Measurements from ENCODE around the gene IMMP2L. TPM values are rescaled to one million over a fixed set of nuclear protein-coding genes. Genes with fewer than 3 reads are reported as not detected.

IMMP2L gene
- total RNA-seq, 1 donor from 2014 or later: 11.2 TPM

GRCh38 chr7:111528331-111528730 is 34.0 kb downstream of the IMMP2L start:
- Mint-ChIP-seq H3K36me3 (ENCODE audit: low read depth, unreplicated experiment) (no peaks in the 10 kb centered on the region), H3K27me3 (ENCODE audit: unreplicated experiment) (no peaks in the 10 kb centered on the region), H3K27ac (ENCODE audit: unreplicated experiment) (no peak overlapping the region), H3K4me1 (ENCODE audit: unreplicated experiment) (no peaks in the 10 kb centered on the region), H3K9me3 (ENCODE audit: unreplicated experiment) (no peaks in the 10 kb centered on the region), H3K4me3 (ENCODE audit: unreplicated experiment) (no peak overlapping the region)
- no peak for TF ChIP-seq CTCF (IDR thresholded peaks at IDR 0.05; ENCODE audit: unreplicated experiment)
- DNase-seq (ENCODE audit: low spot score): no peak

- no peak overlapping the region for H3K4me3 Mint-ChIP-seq (ENCODE audit: unreplicated experiment)
- H3K27me3 Mint-ChIP-seq (ENCODE audit: unreplicated experiment): no peaks in the 10 kb centered on the region
- no peak for TF ChIP-seq CTCF (IDR thresholded peaks at IDR 0.05; ENCODE audit: unreplicated experiment)
- no peak for DNase-seq (ENCODE audit: low spot score)
- no peaks in the 10 kb centered on the region for H3K9me3 Mint-ChIP-seq (ENCODE audit: unreplicated experiment)
- no peak overlapping the region for H3K27ac Mint-ChIP-seq (ENCODE audit: unreplicated experiment)
- H3K4me1 Mint-ChIP-seq (ENCODE audit: unreplicated experiment): no peaks in the 10 kb centered on the region
- no peaks in the 10 kb centered on the region for H3K36me3 Mint-ChIP-seq (ENCODE audit: low read depth, unreplicated experiment)
These were observed 34.7 kb downstream of the IMMP2L start for GRCh38 chr7:111527545-111527944.

- H3K36me3 Mint-ChIP-seq (ENCODE audit: low read depth, unreplicated experiment): no peaks in the 10 kb centered on the region
- no peaks in the 10 kb centered on the region for H3K9me3 Mint-ChIP-seq (ENCODE audit: unreplicated experiment)
- no peak overlapping the region for H3K27ac Mint-ChIP-seq (ENCODE audit: unreplicated experiment)
- DNase-seq (ENCODE audit: low spot score): no peak
- H3K27me3 Mint-ChIP-seq (ENCODE audit: unreplicated experiment): no peaks in the 10 kb centered on the region
- no peak overlapping the region for H3K4me3 Mint-ChIP-seq (ENCODE audit: unreplicated experiment)
- no peaks in the 10 kb centered on the region for H3K4me1 Mint-ChIP-seq (ENCODE audit: unreplicated experiment)
- no peak for TF ChIP-seq CTCF (IDR thresholded peaks at IDR 0.05; ENCODE audit: unreplicated experiment)
These were observed 37.2 kb downstream of the IMMP2L start for GRCh38 chr7:111525100-111525499.

- Mint-ChIP-seq H3K27ac (ENCODE audit: unreplicated experiment) (no peak overlapping the region), H3K27me3 (ENCODE audit: unreplicated experiment) (no peaks in the 10 kb centered on the region), H3K9me3 (ENCODE audit: unreplicated experiment) (no peaks in the 10 kb centered on the region), H3K4me3 (ENCODE audit: unreplicated experiment) (no peak overlapping the region), H3K4me1 (ENCODE audit: unreplicated experiment) (no peaks in the 10 kb centered on the region), H3K36me3 (ENCODE audit: low read depth, unreplicated experiment) (no peaks in the 10 kb centered on the region)
- no peak for TF ChIP-seq CTCF (IDR thresholded peaks at IDR 0.05; ENCODE audit: unreplicated experiment)
- no peak for DNase-seq (ENCODE audit: low spot score)
These were observed 40.6 kb downstream of the IMMP2L start for GRCh38 chr7:111521660-111522059.

GRCh38 chr7:111518264-111518663 is 44.0 kb downstream of the IMMP2L start:
- no peak for TF ChIP-seq CTCF (IDR thresholded peaks at IDR 0.05; ENCODE audit: unreplicated experiment)
- Mint-ChIP-seq H3K27ac (ENCODE audit: unreplicated experiment) (no peak overlapping the region), H3K27me3 (ENCODE audit: unreplicated experiment) (no peaks in the 10 kb centered on the region), H3K4me3 (ENCODE audit: unreplicated experiment) (no peak overlapping the region), H3K36me3 (ENCODE audit: low read depth, unreplicated experiment) (no peaks in the 10 kb centered on the region), H3K9me3 (ENCODE audit: unreplicated experiment) (no peaks in the 10 kb centered on the region), H3K4me1 (ENCODE audit: unreplicated experiment) (no peaks in the 10 kb centered on the region)
- DNase-seq (ENCODE audit: low spot score): no peak
